Neural cell (in vitro differentiated cells): ENCODE measurements around the gene ASPRV1. TPM values are rescaled to one million over a fixed set of nuclear protein-coding genes. Genes with fewer than 3 reads are reported as not detected.

Experiments used
- H2AFZ ChIP-seq: fragments of 200-600, 300-800 bp; sonication (generic), shearing (Covaris generic); 2 replicates; pipeline ENCODE4 v1.6.0; 2014; ENCODE audit warnings: low read depth, mild to moderate bottlenecking, antibody characterized with exemption, low read length, moderate library complexity
- H3F3A ChIP-seq: fragments of 200-600 bp; shearing (Covaris generic); 2 replicates; pipeline ENCODE4 v1.6.1; 2016; ENCODE audit warnings: mild to moderate bottlenecking, moderate library complexity, mixed read lengths, antibody characterized with exemption, low read length; ENCODE audit not compliant: insufficient read depth, poor library complexity, severe bottlenecking
- H3K27ac ChIP-seq: fragments of 200-600, 300-800 bp; sonication (generic), shearing (Covaris generic); 2 replicates; pipeline ENCODE4 v1.5.1; 2014; ENCODE audit warnings: mild to moderate bottlenecking, low read length, moderate library complexity
- H3K27me3 ChIP-seq: fragments of 300-800, 200-600 bp; sonication (generic), shearing (Covaris generic); 2 replicates; pipeline ENCODE4 v1.6.0; 2014; ENCODE audit warnings: mild to moderate bottlenecking, low read depth, low read length, moderate library complexity; ENCODE audit not compliant: insufficient read depth
- H3K36me3 ChIP-seq: fragments of 300-800, 200-600 bp; sonication (generic), shearing (Covaris generic); 2 replicates; pipeline ENCODE4 v1.5.1; 2014; ENCODE audit warnings: mild to moderate bottlenecking, antibody characterized with exemption, low read length, moderate library complexity; ENCODE audit not compliant: insufficient read depth
- H3K4me2 ChIP-seq: fragments of 300-800, 200-600 bp; sonication (generic), shearing (Covaris generic); 2 replicates; pipeline ENCODE4 v1.6.0; 2014; ENCODE audit warnings: mild to moderate bottlenecking, low read length
- H3K4me3 ChIP-seq: fragments of 300-800, 200-600 bp; sonication (generic), shearing (Covaris generic); 2 replicates; pipeline ENCODE4 v1.5.1; 2014; ENCODE audit warnings: mild to moderate bottlenecking, low read length, moderate library complexity
- H3K79me2 ChIP-seq: fragments of 200-600 bp; shearing (Covaris generic); replicated peaks from 2 replicates; pipeline ENCODE4 v1.6.0; 2014; ENCODE audit warnings: mild to moderate bottlenecking, low read length, moderate library complexity; ENCODE audit not compliant: insufficient read depth
- H3K9ac ChIP-seq: fragments of 300-800, 200-600 bp; sonication (generic), shearing (Covaris generic); 2 replicates; pipeline ENCODE4 v1.6.1; 2016; ENCODE audit warnings: mild to moderate bottlenecking, low read length, mixed read lengths
- H3K9me2 ChIP-seq: fragments of 200-600 bp; shearing (Covaris generic); 2 replicates; pipeline ENCODE4 v1.6.1; 2016; ENCODE audit warnings: mild to moderate bottlenecking, low read length, mixed read lengths; ENCODE audit not compliant: insufficient read depth
- H3K9me3 ChIP-seq: fragments of 200-600, 300-800 bp; sonication (generic), shearing (Covaris generic); 2 replicates; pipeline ENCODE4 v1.6.1; 2016; ENCODE audit warnings: mild to moderate bottlenecking, mixed run types, low read length, moderate library complexity, mixed read lengths
- H4K20me1 ChIP-seq: fragments of 200-600 bp; shearing (Covaris generic); 2 replicates; pipeline ENCODE4 v1.6.1; 2016; ENCODE audit warnings: mild to moderate bottlenecking, mixed run types; ENCODE audit not compliant: insufficient read depth
- EP300 ChIP-seq: fragments of 450-650 bp; conservative IDR thresholded peaks from 2 replicates; pipeline ENCODE4 v1.6.1; 2014; ENCODE audit warnings: antibody characterized with exemption, mild to moderate bottlenecking, moderate library complexity; ENCODE audit not compliant: poor library complexity, severe bottlenecking
- EZH2 ChIP-seq: fragments of 200-600, 300-800 bp; shearing (Covaris generic), sonication (generic); IDR thresholded peaks from 2 replicates; pipeline ENCODE4 v1.6.1; 2014; ENCODE audit warnings: antibody characterized with exemption, low read length, borderline replicate concordance, mild to moderate bottlenecking; ENCODE audit not compliant: insufficient read depth, poor library complexity, severe bottlenecking
- MXI1 ChIP-seq: fragments of 450-650 bp; conservative IDR thresholded peaks from 2 replicates; pipeline ENCODE4 v1.6.1; 2014; ENCODE audit warnings: antibody characterized with exemption, mild to moderate bottlenecking; ENCODE audit not compliant: poor library complexity, severe bottlenecking
- POLR2AphosphoS5 ChIP-seq: IDR thresholded peaks from 2 replicates; pipeline ENCODE4 v1.6.1; 2012
- RAD21 ChIP-seq: fragments of 450-650 bp; conservative IDR thresholded peaks from 2 replicates; pipeline ENCODE4 v1.6.1; 2014; ENCODE audit warnings: antibody characterized with exemption, mild to moderate bottlenecking, moderate library complexity
- REST ChIP-seq: IDR thresholded peaks from 2 replicates; pipeline ENCODE4 v1.6.1; 2012; ENCODE audit warnings: borderline replicate concordance
- SMC3 ChIP-seq: fragments of 450-650 bp; conservative IDR thresholded peaks from 2 replicates; pipeline ENCODE4 v1.6.1; 2014; ENCODE audit warnings: antibody characterized with exemption, mild to moderate bottlenecking, moderate library complexity; ENCODE audit not compliant: poor library complexity
- TAF1 ChIP-seq: IDR thresholded peaks from 2 replicates; pipeline ENCODE4 v1.6.1; 2012; ENCODE audit warnings: low read depth
- polyA plus RNA-seq: library from polyadenylated mRNA; depleted of rRNA; stranded (reverse); fragments of >200 nt; gene quantifications from 2 replicates; pipeline ENCODE4 v1.2.3, GENCODE V29; 2014
- TF ChIP-seq, protein P1 (sequence below): fragments of 450-650 bp; IDR thresholded peaks from 2 replicates; pipeline ENCODE4 v1.5.1; 2014; ENCODE audit warnings: antibody characterized with exemption, mild to moderate bottlenecking, moderate library complexity; ENCODE audit not compliant: poor library complexity, severe bottlenecking

The ASPRV1 gene
- polyA plus RNA-seq, 1 donor from 2014 or later: 6.3 TPM

DNA sequence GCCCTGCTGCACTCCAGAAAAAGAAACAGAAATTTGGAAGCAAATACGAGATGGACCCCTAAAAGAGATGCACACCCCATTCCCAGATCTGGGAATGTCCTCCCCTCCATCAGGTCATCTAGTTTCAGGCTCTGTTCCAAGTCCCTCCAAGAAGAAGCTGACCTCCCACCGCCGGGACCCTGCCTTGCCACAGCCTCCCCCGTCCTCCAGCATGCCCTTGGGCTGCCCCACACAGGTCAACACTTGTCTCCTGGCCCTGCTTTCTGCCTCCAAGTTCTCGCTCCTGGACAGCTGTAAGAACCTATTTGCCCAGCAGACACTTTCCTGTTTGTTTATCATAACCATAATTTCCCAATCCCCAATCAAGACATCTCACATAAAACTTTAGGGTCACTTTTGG lies 2.0 kb downstream of the ASPRV1 start:
- H3K9me3 ChIP-seq: no peaks in the 10 kb centered on the region
- no peaks in the 10 kb centered on the region for H3F3A ChIP-seq
- no peak overlapping the region for H3K27ac ChIP-seq
- H3K9me2 ChIP-seq: no peaks in the 10 kb centered on the region
- no peaks in the 10 kb centered on the region for H4K20me1 ChIP-seq
- H2AFZ ChIP-seq: no peak overlapping the region
- no peak overlapping the region for H3K4me3 ChIP-seq
- H3K9ac ChIP-seq: no peak overlapping the region
- TF ChIP-seq POLR2AphosphoS5 (no peak), EP300 (no peak), MXI1 (no peak), REST (no peak), EZH2 (no peak), RAD21 (no peak), TAF1 (no peak), SMC3 (no peak)
- TF ChIP-seq, protein P1, sequence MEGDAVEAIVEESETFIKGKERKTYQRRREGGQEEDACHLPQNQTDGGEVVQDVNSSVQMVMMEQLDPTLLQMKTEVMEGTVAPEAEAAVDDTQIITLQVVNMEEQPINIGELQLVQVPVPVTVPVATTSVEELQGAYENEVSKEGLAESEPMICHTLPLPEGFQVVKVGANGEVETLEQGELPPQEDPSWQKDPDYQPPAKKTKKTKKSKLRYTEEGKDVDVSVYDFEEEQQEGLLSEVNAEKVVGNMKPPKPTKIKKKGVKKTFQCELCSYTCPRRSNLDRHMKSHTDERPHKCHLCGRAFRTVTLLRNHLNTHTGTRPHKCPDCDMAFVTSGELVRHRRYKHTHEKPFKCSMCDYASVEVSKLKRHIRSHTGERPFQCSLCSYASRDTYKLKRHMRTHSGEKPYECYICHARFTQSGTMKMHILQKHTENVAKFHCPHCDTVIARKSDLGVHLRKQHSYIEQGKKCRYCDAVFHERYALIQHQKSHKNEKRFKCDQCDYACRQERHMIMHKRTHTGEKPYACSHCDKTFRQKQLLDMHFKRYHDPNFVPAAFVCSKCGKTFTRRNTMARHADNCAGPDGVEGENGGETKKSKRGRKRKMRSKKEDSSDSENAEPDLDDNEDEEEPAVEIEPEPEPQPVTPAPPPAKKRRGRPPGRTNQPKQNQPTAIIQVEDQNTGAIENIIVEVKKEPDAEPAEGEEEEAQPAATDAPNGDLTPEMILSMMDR: no peak
- H3K36me3 ChIP-seq: no peaks in the 10 kb centered on the region
- no peaks in the 10 kb centered on the region for H3K79me2 ChIP-seq
- no peak overlapping the region for H3K4me2 ChIP-seq
- H3K27me3 ChIP-seq: no peaks in the 10 kb centered on the region

- Histone ChIP-seq H3K9ac (no peak overlapping the region), H3K36me3 (no peaks in the 10 kb centered on the region), H3K27me3 (no peaks in the 10 kb centered on the region), H3K4me3 (no peak overlapping the region), H3K27ac (no peak overlapping the region), H2AFZ (no peak overlapping the region), H3F3A (no peaks in the 10 kb centered on the region), H3K9me3 (no peaks in the 10 kb centered on the region), H4K20me1 (no peaks in the 10 kb centered on the region), H3K4me2 (no peak overlapping the region), H3K79me2 (no peaks in the 10 kb centered on the region), H3K9me2 (no peaks in the 10 kb centered on the region)
- TF ChIP-seq SMC3: no peak
- no peak for TF ChIP-seq EZH2
- TF ChIP-seq, protein P1: no peak
- TF ChIP-seq MXI1: no peak
- TF ChIP-seq REST: no peak
- TF ChIP-seq RAD21: no peak
- no peak for TF ChIP-seq TAF1
- TF ChIP-seq EP300: no peak
- no peak for TF ChIP-seq POLR2AphosphoS5
Observed at GRCh38 chr2:69958480-69958879, 3.0 kb downstream of the ASPRV1 start.
